IPS-18c (cell line): ENCODE results near the gene CENPV.
"Not testable (repeated sequence)": the region's sequence is repeated elsewhere in the genome, so short reads cannot be mapped to it uniquely, and the experiment has no call there.

Source experiments
- H3K4me3 ChIP-seq: 2 replicates; pipeline ENCODE4 v1.7.0; 2013; ENCODE audit warnings: low read depth, mild to moderate bottlenecking, low read length, moderate library complexity; ENCODE audit not compliant: insufficient read depth
- H3K9me3 ChIP-seq: one replicate; pipeline ENCODE4 v1.6.1; 2013; ENCODE audit warnings: mild to moderate bottlenecking, low read length, moderate library complexity; ENCODE audit not compliant: control insufficient read depth, insufficient read depth

The CENPV gene

DNA sequence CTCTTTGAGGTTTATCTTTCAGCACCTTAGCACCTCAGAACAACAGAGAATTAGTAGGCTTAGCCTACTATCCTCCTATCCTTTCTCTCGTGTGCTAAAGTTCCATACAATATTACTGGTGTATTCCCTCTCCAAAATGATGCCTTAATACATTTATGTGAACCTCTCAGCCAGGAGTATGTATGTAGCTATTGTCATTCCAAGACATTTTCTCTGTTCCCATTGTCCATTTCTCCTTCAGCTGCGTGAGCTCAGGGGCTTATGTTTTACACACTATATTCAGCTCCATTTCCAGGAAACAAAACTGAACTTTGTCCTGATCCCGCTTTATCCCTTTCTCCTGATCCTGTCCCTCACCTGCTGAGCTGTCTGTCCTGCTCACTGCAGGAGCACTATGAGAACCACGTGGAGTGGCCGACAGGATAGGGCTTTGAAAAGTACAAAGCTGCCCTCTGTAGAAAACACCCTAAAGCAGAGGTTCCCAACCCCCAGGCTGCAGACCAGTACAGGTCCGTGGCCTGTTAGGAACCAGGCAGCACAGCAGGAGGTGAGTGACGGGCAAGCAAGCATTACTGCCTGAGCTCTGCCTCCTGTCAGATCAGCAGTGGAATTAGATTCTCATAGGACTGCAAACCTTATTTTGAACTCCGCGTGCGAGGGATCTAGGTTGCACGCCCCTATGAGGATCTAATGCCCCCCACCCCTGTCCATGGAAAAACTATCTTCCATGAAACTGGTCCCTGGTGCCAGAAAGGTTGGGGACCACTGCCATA is 55.7 kb downstream of the CENPV start:
- no peak overlapping the region for H3K4me3 ChIP-seq

DNA sequence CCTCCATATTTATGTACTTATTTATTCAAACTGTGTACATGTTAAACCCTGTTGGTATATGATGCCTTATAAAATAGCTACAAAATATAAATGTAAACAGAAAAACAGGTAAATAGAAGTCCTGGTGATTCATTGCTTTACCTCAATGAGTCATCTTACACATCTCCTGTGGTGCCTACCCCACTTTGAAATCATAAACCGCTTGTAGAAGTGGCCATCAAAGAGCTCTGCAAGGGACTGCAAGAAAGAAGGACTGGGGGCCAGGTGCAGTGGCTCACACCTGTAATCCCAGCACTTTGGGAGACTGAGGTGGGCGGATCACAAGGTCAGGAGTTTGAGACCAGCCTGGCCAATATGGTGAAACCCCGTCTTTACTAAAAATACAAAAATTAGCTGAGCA is 57.2 kb downstream of the CENPV start:
- not testable (repeated sequence) for H3K4me3 ChIP-seq, H3K9me3 ChIP-seq

More for the DNA sequence above, 55.7 kb downstream of the CENPV start:
- H3K9me3 ChIP-seq: peaks cover 3% of the 10 kb centered on the region

DNA sequence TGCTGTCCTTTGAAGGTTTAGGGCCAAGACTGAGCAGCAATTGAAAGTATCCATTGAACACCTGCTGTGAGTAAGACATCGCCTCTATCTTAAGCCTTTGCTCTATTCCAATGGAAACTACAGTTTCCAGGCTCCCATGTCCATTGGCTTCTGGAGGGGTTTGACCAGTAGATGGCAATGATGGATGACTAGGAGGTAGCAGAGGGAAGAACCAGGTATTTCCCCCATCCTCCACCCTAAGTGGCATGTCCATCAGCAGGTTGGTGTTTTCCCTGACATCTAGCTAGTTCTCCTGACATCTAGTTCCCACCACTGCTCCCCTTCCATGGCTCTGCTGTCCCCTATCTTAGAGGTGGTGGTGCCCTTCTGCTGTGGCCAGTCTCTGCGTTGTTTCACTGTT is 58.7 kb downstream of the CENPV start:
- no peak overlapping the region for H3K4me3 ChIP-seq
- H3K9me3 ChIP-seq: no peaks in the 10 kb centered on the region

DNA sequence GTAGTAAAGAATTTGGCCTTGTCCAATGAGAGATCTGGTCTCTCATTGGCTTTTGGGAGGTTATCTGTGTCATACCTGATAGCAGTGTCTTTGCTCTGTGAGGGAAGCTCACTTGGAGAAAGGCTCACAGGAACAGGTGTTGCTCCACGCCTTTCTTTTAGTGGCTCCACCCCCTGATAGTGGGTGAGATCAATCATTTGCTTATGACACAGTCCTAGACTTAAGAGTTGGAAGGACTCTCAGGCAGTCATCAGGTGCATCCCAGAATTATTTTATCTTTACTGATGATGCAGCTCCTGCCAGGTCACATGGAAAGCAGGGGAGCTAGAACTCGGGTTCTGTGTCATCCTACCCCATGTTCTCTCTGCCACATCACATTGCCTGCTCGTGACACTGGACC is 59.3 kb downstream of the CENPV start:
- H3K9me3 ChIP-seq: no peaks in the 10 kb centered on the region
- no peak overlapping the region for H3K4me3 ChIP-seq
